IPS-11a (cell line): Measurements from ENCODE around the gene UBTD1.
"Not testable (repeated sequence)": the region's sequence is repeated elsewhere in the genome, so short reads cannot be mapped to it uniquely, and the experiment has no call there.

Experiments used
- H3K4me3 ChIP-seq: one replicate; pipeline ENCODE4 v1.5.1; 2013; ENCODE audit warnings: low read depth, low read length, control low read depth

Gene UBTD1

GRCh38 chr10:97514344-97514743 is 15.6 kb downstream of the UBTD1 start:
- H3K4me3 ChIP-seq = no peak overlapping the region

GRCh38 chr10:97515271-97515978 is 16.7 kb downstream of the UBTD1 start:
- H3K4me3 ChIP-seq = no peak overlapping the region

GRCh38 chr10:97517096-97517750 is 18.5 kb downstream of the UBTD1 start:
- H3K4me3 ChIP-seq = no peak overlapping the region

GRCh38 chr10:97517778-97518300 is 19.1 kb downstream of the UBTD1 start:
- no peak overlapping the region for H3K4me3 ChIP-seq

- H3K4me3 ChIP-seq = no peak overlapping the region
Observed at GRCh38 chr10:97518301-97519043, 19.7 kb downstream of the UBTD1 start.

GRCh38 chr10:97519342-97519741 is 20.6 kb downstream of the UBTD1 start:
- H3K4me3 ChIP-seq = no peak overlapping the region

- H3K4me3 ChIP-seq = no peak overlapping the region
Observed at GRCh38 chr10:97520520-97520919, 21.8 kb downstream of the UBTD1 start.

- no peak overlapping the region for H3K4me3 ChIP-seq
Observed at GRCh38 chr10:97520978-97521761, 22.4 kb downstream of the UBTD1 start.

- H3K4me3 ChIP-seq = no peak overlapping the region
Observed at GRCh38 chr10:97522071-97522470, 23.3 kb downstream of the UBTD1 start.

GRCh38 chr10:97522937-97523336 is 24.2 kb downstream of the UBTD1 start:
- no peak overlapping the region for H3K4me3 ChIP-seq

GRCh38 chr10:97525086-97525485 is 26.4 kb downstream of the UBTD1 start:
- no peak overlapping the region for H3K4me3 ChIP-seq

- H3K4me3 ChIP-seq = no peak overlapping the region
Observed at GRCh38 chr10:97525683-97526110, 27.0 kb downstream of the UBTD1 start.

- not testable (repeated sequence) for H3K4me3 ChIP-seq
Observed at GRCh38 chr10:97528876-97529275, 30.2 kb downstream of the UBTD1 start.

- no peak overlapping the region for H3K4me3 ChIP-seq
Observed at GRCh38 chr10:97529685-97530465, 31.2 kb downstream of the UBTD1 start.

- H3K4me3 ChIP-seq = no peak overlapping the region
Observed at GRCh38 chr10:97531401-97531986, 32.8 kb downstream of the UBTD1 start.

- no peak overlapping the region for H3K4me3 ChIP-seq
Observed at GRCh38 chr10:97532935-97533671, 34.4 kb downstream of the UBTD1 start.

GRCh38 chr10:97533888-97534287 is 35.2 kb downstream of the UBTD1 start:
- H3K4me3 ChIP-seq = no peak overlapping the region

- H3K4me3 ChIP-seq = no peak overlapping the region
Observed at GRCh38 chr10:97534746-97535367, 36.1 kb downstream of the UBTD1 start.
